HEK293 (cell line): Measurements from ENCODE around the gene NOD2.

Experiments
- CTCF ChIA-PET: fragments of 350-600 bp; formaldehyde crosslinking; extraction: SDS; loops from one replicate; lab custom pipeline; 2021; ENCODE audit warnings: antibody characterized with exemption; lab: Yijun Ruan, JAX
- POLR2A ChIA-PET: fragments of 300-600 bp; formaldehyde crosslinking; extraction: SDS; loops from one replicate; lab custom pipeline; 2020; ENCODE audit warnings: antibody characterized with exemption, inconsistent platforms; lab: Yijun Ruan, JAX
- H3K27ac ChIP-seq: fragments of 200-500 bp; sonication (Bioruptor generic); 2 replicates; pipeline ENCODE4 v1.5.1; 2014; ENCODE audit warnings: low read depth, low read length, control low read depth, inconsistent platforms; ENCODE audit errors: extremely low read depth
- H3K36me3 ChIP-seq, 2 experiments: fragments of 200-500 bp in 1 of 2; sonication (Bioruptor generic) in 1 of 2; 1 replicate in 1 of 2; 2 replicates in 1 of 2; pipeline ENCODE4 v1.5.1; 2014 to 2017; ENCODE audit warnings: inconsistent platforms in 2 of 2, low read length in 2 of 2; ENCODE audit not compliant: control insufficient read depth in 2 of 2, insufficient read depth in 1 of 2
- H3K4me1 ChIP-seq: fragments of 200-500 bp; sonication (Bioruptor generic); 2 replicates; pipeline ENCODE4 v1.5.1; 2014; ENCODE audit warnings: mild to moderate bottlenecking, low read length, inconsistent platforms; ENCODE audit not compliant: control insufficient read depth, insufficient read depth
- H3K4me3 ChIP-seq: 2 replicates; pipeline ENCODE4 v1.5.1; 2011; ENCODE audit warnings: low read depth, mild to moderate bottlenecking, control low read depth, low read length, moderate library complexity
- H3K9me3 ChIP-seq: fragments of 200-500 bp; sonication (Bioruptor generic); 2 replicates; pipeline ENCODE4 v1.5.1; 2014; ENCODE audit warnings: low read depth, low read length, inconsistent platforms; ENCODE audit not compliant: control insufficient read depth, insufficient read depth
- BCL11B ChIP-seq: fragments of 450-650 bp; formaldehyde crosslinking; IDR thresholded peaks from 2 replicates; pipeline ENCODE4 v1.5.1; 2016; ENCODE audit warnings: low read depth, missing biosample characterization, missing genetic modification characterization
- GLI4 ChIP-seq: fragments of 450-650 bp; formaldehyde crosslinking; IDR thresholded peaks from 2 replicates; pipeline ENCODE4 v1.5.1; 2016; ENCODE audit warnings: missing biosample characterization, missing genetic modification characterization
- HOXA7 ChIP-seq: sonication (generic); formaldehyde crosslinking; IDR thresholded peaks from 2 replicates; pipeline ENCODE4 v1.8.1; 2022; ENCODE audit warnings: missing genetic modification reagents, borderline replicate concordance
- KLF10 ChIP-seq: fragments of 450-650 bp; IDR thresholded peaks from 2 replicates; pipeline ENCODE4 v1.5.1; 2018; ENCODE audit warnings: missing biosample characterization, mild to moderate bottlenecking, missing genetic modification characterization
- SETDB1 ChIP-seq: IDR thresholded peaks from one replicate; pipeline ENCODE4 v1.6.1; 2017; ENCODE audit warnings: mild to moderate bottlenecking, low read length, moderate library complexity, mixed read lengths; ENCODE audit not compliant: insufficient read length
- ZBTB20 ChIP-seq: fragments of 450-650 bp; formaldehyde crosslinking; IDR thresholded peaks from 2 replicates; pipeline ENCODE4 v1.5.1; 2016; ENCODE audit warnings: missing biosample characterization, missing genetic modification characterization
- ZBTB8A ChIP-seq: fragments of 450-650 bp; formaldehyde crosslinking; IDR thresholded peaks from 2 replicates; pipeline ENCODE4 v1.5.1; 2016; ENCODE audit warnings: missing biosample characterization, missing genetic modification characterization
- ZFP3 ChIP-seq: fragments of 450-650 bp; formaldehyde crosslinking; IDR thresholded peaks from 2 replicates; pipeline ENCODE4 v1.5.1; 2016; ENCODE audit warnings: low read depth, missing biosample characterization, missing genetic modification characterization
- ZNF146 ChIP-seq: fragments of 450-650 bp; formaldehyde crosslinking; IDR thresholded peaks from 2 replicates; pipeline ENCODE4 v1.5.1; 2016; ENCODE audit warnings: missing biosample characterization, missing genetic modification characterization
- ZNF19 ChIP-seq: fragments of 450-650 bp; formaldehyde crosslinking; IDR thresholded peaks from 2 replicates; pipeline ENCODE4; 2016; ENCODE audit warnings: missing biosample characterization, missing genetic modification characterization, low read depth
- ZNF202 ChIP-seq: fragments of 450-650 bp; formaldehyde crosslinking; IDR thresholded peaks from 2 replicates; pipeline ENCODE4 v1.5.1; 2016; ENCODE audit warnings: missing biosample characterization, missing genetic modification characterization, borderline replicate concordance
- ZNF341 ChIP-seq: fragments of 450-650 bp; formaldehyde crosslinking; IDR thresholded peaks from 2 replicates; pipeline ENCODE4; 2016; ENCODE audit warnings: low read depth, missing biosample characterization, missing genetic modification characterization
- ZNF394 ChIP-seq: fragments of 450-650 bp; formaldehyde crosslinking; IDR thresholded peaks from 2 replicates; pipeline ENCODE4 v1.5.1; 2016; ENCODE audit warnings: missing biosample characterization, missing genetic modification characterization, mild to moderate bottlenecking, moderate library complexity, borderline replicate concordance
- ZNF404 ChIP-seq: fragments of 450-650 bp; formaldehyde crosslinking; IDR thresholded peaks from 2 replicates; pipeline ENCODE4 v1.5.1; 2017; ENCODE audit warnings: missing biosample characterization, missing genetic modification characterization
- ZNF416 ChIP-seq: fragments of 450-650 bp; formaldehyde crosslinking; IDR thresholded peaks from 2 replicates; pipeline ENCODE4 v1.5.1; 2016; ENCODE audit warnings: missing biosample characterization, missing genetic modification characterization
- ZNF510 ChIP-seq: fragments of 450-650 bp; formaldehyde crosslinking; IDR thresholded peaks from 2 replicates; pipeline ENCODE4 v1.5.1; 2018; ENCODE audit warnings: mild to moderate bottlenecking, missing genetic modification characterization, missing biosample characterization; ENCODE audit not compliant: insufficient replicate concordance
- ZNF555 ChIP-seq: fragments of 450-650 bp; formaldehyde crosslinking; conservative IDR thresholded peaks from 2 replicates; pipeline ENCODE4 v1.5.1; 2017; ENCODE audit warnings: missing biosample characterization, mild to moderate bottlenecking, missing genetic modification characterization, inconsistent platforms
- ZNF585B ChIP-seq: fragments of 450-650 bp; formaldehyde crosslinking; IDR thresholded peaks from 2 replicates; pipeline ENCODE4 v1.5.1; 2016; ENCODE audit warnings: missing biosample characterization, missing genetic modification characterization
- ZNF596 ChIP-seq: fragments of 450-650 bp; IDR thresholded peaks from 2 replicates; pipeline ENCODE4 v1.5.0; 2018; ENCODE audit warnings: missing biosample characterization, mild to moderate bottlenecking, missing genetic modification characterization, moderate library complexity
- ZNF621 ChIP-seq: fragments of 450-650 bp; formaldehyde crosslinking; IDR thresholded peaks from 2 replicates; pipeline ENCODE4 v1.5.1; 2017; ENCODE audit warnings: missing biosample characterization, missing genetic modification characterization
- ZNF629 ChIP-seq: fragments of 450-650 bp; formaldehyde crosslinking; IDR thresholded peaks from 2 replicates; pipeline ENCODE4 v1.5.1; 2017; ENCODE audit warnings: missing biosample characterization, missing genetic modification characterization
- ZNF701 ChIP-seq: fragments of 450-650 bp; formaldehyde crosslinking; IDR thresholded peaks from 2 replicates; pipeline ENCODE4 v1.5.1; 2016; ENCODE audit warnings: missing biosample characterization, missing genetic modification characterization
- ZNF843 ChIP-seq: fragments of 450-650 bp; formaldehyde crosslinking; IDR thresholded peaks from 2 replicates; pipeline ENCODE4 v1.5.1; 2016; ENCODE audit warnings: missing biosample characterization, missing genetic modification characterization
- TF ChIP-seq, protein P1 (sequence below): fragments of 450-650 bp; formaldehyde crosslinking; optimal IDR thresholded peaks from 2 replicates; pipeline ENCODE3; 2016; ENCODE audit warnings: missing biosample characterization, mild to moderate bottlenecking, missing genetic modification characterization
- TF ChIP-seq, protein P2 (sequence below): fragments of 450-650 bp; formaldehyde crosslinking; IDR thresholded peaks from 2 replicates; pipeline ENCODE4 v1.5.1; 2016; ENCODE audit warnings: missing biosample characterization, missing genetic modification characterization
- TF ChIP-seq, protein P3 (sequence below): fragments of 450-650 bp; formaldehyde crosslinking; IDR thresholded peaks from 2 replicates; pipeline ENCODE4 v1.5.1; 2016; ENCODE audit warnings: missing biosample characterization, missing genetic modification characterization

Gene NOD2

GRCh38 chr16:50731130-50731988 is 38.0 kb downstream of the NOD2 start:
- POLR2A ChIA-PET: no interaction called here
- Histone ChIP-seq H3K4me3 (no peak overlapping the region), H3K9me3 (no peaks in the 10 kb centered on the region), H3K4me1 (no peaks in the 10 kb centered on the region)
- TF ChIP-seq ZBTB20 (tag by site-specific recombination): 0 out of 2 replicates have a peak, but pooled peaks have one; percentile 20
- TF ChIP-seq ZNF555 (tag by site-specific recombination): no peak
- no peak for TF ChIP-seq ZNF629
- no peak for TF ChIP-seq ZNF146
- TF ChIP-seq BCL11B (tag by site-specific recombination): no peak
- no peak for TF ChIP-seq ZNF596 (tag by site-specific recombination)
- TF ChIP-seq, all 188 proteins: peak for 1
- CTCF ChIA-PET: interaction anchor here (0.5 to 1.2 kb wide), 4 partner anchors 10 to 1324 kb away, joined by 3 read pairs; no protein-coding TSS in a partner anchor
- no peaks in the 10 kb centered on the region for H3K36me3 ChIP-seq
- H3K27ac ChIP-seq: no peak overlapping the region

DNA sequence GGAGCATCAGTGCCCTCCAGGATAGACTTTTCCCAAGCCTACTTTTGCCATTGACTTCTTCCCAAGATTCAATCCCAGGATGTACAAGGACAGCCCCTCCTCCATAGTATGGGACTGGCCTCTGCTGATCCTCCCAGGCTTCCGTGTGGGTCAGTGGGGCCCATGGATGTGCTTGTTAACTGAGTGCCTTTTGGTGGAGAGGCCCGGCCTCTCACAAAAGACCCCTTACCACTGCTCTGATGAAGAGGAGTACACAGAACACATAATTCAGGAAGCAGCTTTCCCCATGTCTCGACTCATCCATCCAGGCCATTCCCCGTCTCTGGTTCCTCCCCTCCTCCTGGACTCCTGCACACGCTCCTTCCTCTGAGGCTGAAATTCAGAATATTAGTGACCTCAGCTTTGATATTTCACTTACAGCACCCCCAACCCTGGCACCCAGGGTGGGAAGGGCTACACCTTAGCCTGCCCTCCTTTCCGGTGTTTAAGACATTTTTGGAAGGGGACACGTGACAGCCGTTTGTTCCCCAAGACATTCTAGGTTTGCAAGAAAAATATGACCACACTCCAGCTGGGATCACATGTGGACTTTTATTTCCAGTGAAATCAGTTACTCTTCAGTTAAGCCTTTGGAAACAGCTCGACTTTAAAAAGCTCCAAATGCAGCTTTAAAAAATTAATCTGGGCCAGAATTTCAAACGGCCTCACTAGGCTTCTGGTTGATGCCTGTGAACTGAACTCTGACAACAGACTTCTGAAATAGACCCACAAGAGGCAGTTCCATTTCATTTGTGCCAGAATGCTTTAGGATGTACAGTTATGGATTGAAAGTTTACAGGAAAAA is 38.8 kb downstream of the NOD2 start:
- POLR2A ChIA-PET: no interaction called here
- CTCF ChIA-PET: interaction anchor here (0.5 to 1.0 kb wide), 4 partner anchors 19 to 1325 kb away, joined by 3 read pairs; no protein-coding TSS in a partner anchor
- Histone ChIP-seq H3K4me3 (no peak overlapping the region), H3K9me3 (no peaks in the 10 kb centered on the region), H3K27ac (no peak overlapping the region), H3K36me3 (no peaks in the 10 kb centered on the region), H3K4me1 (no peaks in the 10 kb centered on the region)
- TF ChIP-seq HOXA7 (CRISPR knock-in tag) (no peak), ZNF341 (tag by site-specific recombination) (peak; percentile 23; the same call in 1 of the 2 replicates)

DNA sequence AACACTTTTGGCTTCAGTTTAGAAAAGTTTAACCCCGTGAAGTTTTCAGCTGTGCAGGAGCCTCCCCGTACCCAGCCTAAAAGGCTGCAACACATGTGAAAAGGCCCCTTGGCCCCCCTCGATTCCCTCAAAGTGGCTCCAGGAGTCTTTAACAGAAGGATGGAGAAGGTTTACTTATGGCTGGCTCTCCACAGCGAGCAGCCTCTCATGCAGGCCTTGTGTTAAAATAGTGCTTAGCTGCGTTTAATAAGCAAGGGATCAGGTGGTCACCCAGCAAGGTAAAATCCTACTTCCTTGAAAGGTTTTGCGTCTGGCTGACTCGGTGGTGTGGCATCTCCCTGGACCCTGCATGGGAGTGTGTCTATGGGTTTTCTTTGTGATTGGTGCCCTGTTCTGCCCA is 40.1 kb downstream of the NOD2 start:
- no peaks in the 10 kb centered on the region for H3K4me1 ChIP-seq
- TF ChIP-seq ZBTB8A: no peak
- TF ChIP-seq ZNF701 (tag by site-specific recombination): no peak
- no peak for TF ChIP-seq GLI4 (tag by site-specific recombination)
- TF ChIP-seq ZNF585B (tag by site-specific recombination): no peak
- no peak for TF ChIP-seq ZNF843 (tag by site-specific recombination)
- TF ChIP-seq ZNF621 (tag by site-specific recombination): no peak
- no peak for TF ChIP-seq ZFP3 (tag by site-specific recombination)
- TF ChIP-seq, protein P1, sequence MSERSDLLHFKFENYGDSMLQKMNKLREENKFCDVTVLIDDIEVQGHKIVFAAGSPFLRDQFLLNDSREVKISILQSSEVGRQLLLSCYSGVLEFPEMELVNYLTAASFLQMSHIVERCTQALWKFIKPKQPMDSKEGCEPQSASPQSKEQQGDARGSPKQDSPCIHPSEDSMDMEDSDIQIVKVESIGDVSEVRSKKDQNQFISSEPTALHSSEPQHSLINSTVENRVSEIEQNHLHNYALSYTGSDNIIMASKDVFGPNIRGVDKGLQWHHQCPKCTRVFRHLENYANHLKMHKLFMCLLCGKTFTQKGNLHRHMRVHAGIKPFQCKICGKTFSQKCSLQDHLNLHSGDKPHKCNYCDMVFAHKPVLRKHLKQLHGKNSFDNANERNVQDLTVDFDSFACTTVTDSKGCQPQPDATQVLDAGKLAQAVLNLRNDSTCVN: no peak
- TF ChIP-seq, protein P2, sequence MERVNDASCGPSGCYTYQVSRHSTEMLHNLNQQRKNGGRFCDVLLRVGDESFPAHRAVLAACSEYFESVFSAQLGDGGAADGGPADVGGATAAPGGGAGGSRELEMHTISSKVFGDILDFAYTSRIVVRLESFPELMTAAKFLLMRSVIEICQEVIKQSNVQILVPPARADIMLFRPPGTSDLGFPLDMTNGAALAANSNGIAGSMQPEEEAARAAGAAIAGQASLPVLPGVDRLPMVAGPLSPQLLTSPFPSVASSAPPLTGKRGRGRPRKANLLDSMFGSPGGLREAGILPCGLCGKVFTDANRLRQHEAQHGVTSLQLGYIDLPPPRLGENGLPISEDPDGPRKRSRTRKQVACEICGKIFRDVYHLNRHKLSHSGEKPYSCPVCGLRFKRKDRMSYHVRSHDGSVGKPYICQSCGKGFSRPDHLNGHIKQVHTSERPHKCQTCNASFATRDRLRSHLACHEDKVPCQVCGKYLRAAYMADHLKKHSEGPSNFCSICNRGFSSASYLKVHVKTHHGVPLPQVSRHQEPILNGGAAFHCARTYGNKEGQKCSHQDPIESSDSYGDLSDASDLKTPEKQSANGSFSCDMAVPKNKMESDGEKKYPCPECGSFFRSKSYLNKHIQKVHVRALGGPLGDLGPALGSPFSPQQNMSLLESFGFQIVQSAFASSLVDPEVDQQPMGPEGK (tag by site-specific recombination): no peak
- TF ChIP-seq SETDB1: no peak
- no peak for TF ChIP-seq ZNF510 (tag by site-specific recombination)
- TF ChIP-seq ZNF202 (tag by site-specific recombination): no peak
- no peak for TF ChIP-seq ZNF416 (tag by site-specific recombination)
- no peak for TF ChIP-seq ZBTB20 (tag by site-specific recombination)
- no peak for TF ChIP-seq ZNF404 (tag by site-specific recombination)
- TF ChIP-seq ZNF394: no peak
- TF ChIP-seq KLF10: no peak
- TF ChIP-seq ZNF19 (tag by site-specific recombination): no peak
- TF ChIP-seq, protein P3, sequence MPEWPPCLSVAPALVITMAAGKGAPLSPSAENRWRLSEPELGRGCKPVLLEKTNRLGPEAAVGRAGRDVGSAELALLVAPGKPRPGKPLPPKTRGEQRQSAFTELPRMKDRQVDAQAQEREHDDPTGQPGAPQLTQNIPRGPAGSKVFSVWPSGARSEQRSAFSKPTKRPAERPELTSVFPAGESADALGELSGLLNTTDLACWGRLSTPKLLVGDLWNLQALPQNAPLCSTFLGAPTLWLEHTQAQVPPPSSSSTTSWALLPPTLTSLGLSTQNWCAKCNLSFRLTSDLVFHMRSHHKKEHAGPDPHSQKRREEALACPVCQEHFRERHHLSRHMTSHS: no peak
- no peak overlapping the region for H3K4me3 ChIP-seq
- no peak overlapping the region for H3K27ac ChIP-seq
- POLR2A ChIA-PET: no interaction called here
- H3K9me3 ChIP-seq: no peaks in the 10 kb centered on the region
- CTCF ChIA-PET: no interaction called here
- H3K36me3 ChIP-seq: no peaks in the 10 kb centered on the region
